Measurements from ENCODE around the gene INHBC.
"Not testable (repeated sequence)": the region's sequence is repeated elsewhere in the genome, so short reads cannot be mapped to it uniquely, and the experiment has no call there.

The INHBC gene

GRCh38 chr12:57428965-57429364 is 5.6 kb upstream of the INHBC start:
- DNase-seq (ENCODE audit: low read depth in 1 of 2, low spot score in 1 of 2) = no peak

- DNase-seq (ENCODE audit: low read depth in 1 of 2, low spot score in 1 of 2) = no peak
These were observed 5.0 kb upstream of the INHBC start for GRCh38 chr12:57429473-57430111.

- DNase-seq (ENCODE audit: low read depth in 1 of 2, low spot score in 1 of 2) = no peak
These were observed 4.3 kb upstream of the INHBC start for GRCh38 chr12:57430112-57430930.

- DNase-seq (ENCODE audit: low read depth in 1 of 2, low spot score in 1 of 2) = peak; percentile 86 to 93
These were observed 3.5 kb upstream of the INHBC start, which contains the start of gene R3HDM2 for GRCh38 chr12:57430931-57431566. Gene R3HDM2, minus strand, starts transcription at chr12:57431043. Its CDS starts 120,615 bp downstream, at chr12:57310428.

GRCh38 chr12:57431654-57432188 is 2.9 kb upstream of the INHBC start:
- DNase-seq (ENCODE audit: low read depth in 1 of 2, low spot score in 1 of 2) = no peak

GRCh38 chr12:57433370-57433769 is 1.2 kb upstream of the INHBC start:
- no peak for DNase-seq (ENCODE audit: low read depth in 1 of 2, low spot score in 1 of 2)

- no peak for DNase-seq (ENCODE audit: low read depth in 1 of 2, low spot score in 1 of 2)
These were observed 709 bp downstream of the INHBC start for GRCh38 chr12:57435293-57435692.

GRCh38 chr12:57438400-57438799 is 3.8 kb downstream of the INHBC start:
- no peak for DNase-seq (ENCODE audit: low read depth in 1 of 2, low spot score in 1 of 2)

GRCh38 chr12:57439762-57440266 is 5.2 kb downstream of the INHBC start:
- no peak for DNase-seq (ENCODE audit: low read depth in 1 of 2, low spot score in 1 of 2)

GRCh38 chr12:57441393-57441792 is 6.8 kb downstream of the INHBC start:
- not testable (repeated sequence) for DNase-seq (ENCODE audit: low read depth in 1 of 2, low spot score in 1 of 2)

- no peak for DNase-seq (ENCODE audit: low read depth in 1 of 2, low spot score in 1 of 2)
These were observed 7.4 kb downstream of the INHBC start for GRCh38 chr12:57441846-57442427.

GRCh38 chr12:57444337-57444736 is 9.8 kb downstream of the INHBC start:
- not testable (repeated sequence) for DNase-seq (ENCODE audit: low read depth in 1 of 2, low spot score in 1 of 2)

- DNase-seq (ENCODE audit: low read depth in 1 of 2, low spot score in 1 of 2) = no peak
These were observed 10.2 kb downstream of the INHBC start for GRCh38 chr12:57444744-57445143.

- DNase-seq (ENCODE audit: low read depth in 1 of 2, low spot score in 1 of 2) = no peak
These were observed 11.8 kb downstream of the INHBC start for GRCh38 chr12:57446292-57446960.

GRCh38 chr12:57448669-57449068 is 14.1 kb downstream of the INHBC start:
- DNase-seq (ENCODE audit: low read depth in 1 of 2, low spot score in 1 of 2) = no peak

GRCh38 chr12:57449375-57449774 is 14.8 kb downstream of the INHBC start:
- no peak for DNase-seq (ENCODE audit: low read depth in 1 of 2, low spot score in 1 of 2)

GRCh38 chr12:57450057-57450456 is 15.5 kb downstream of the INHBC start:
- DNase-seq (ENCODE audit: low read depth in 1 of 2, low spot score in 1 of 2) = no peak

GRCh38 chr12:57451233-57451778 is 16.7 kb downstream of the INHBC start:
- no peak for DNase-seq (ENCODE audit: low read depth in 1 of 2, low spot score in 1 of 2)

- DNase-seq (ENCODE audit: low read depth in 1 of 2, low spot score in 1 of 2) = no peak
These were observed 17.8 kb downstream of the INHBC start for GRCh38 chr12:57452181-57452936.

All from stimulated activated CD4-positive, alpha-beta T cell treated with anti-CD3 and anti-CD28 coated beads, Interleukin-15, amount 100 ng/mL, for 1 hour (primary cell).